SJSA1 (cell line): ENCODE data around the gene NFX1. TPM values are rescaled to one million over a fixed set of nuclear protein-coding genes. Genes with fewer than 3 reads are reported as not detected.
"Not testable (repeated sequence)": the region's sequence is repeated elsewhere in the genome, so short reads cannot be mapped to it uniquely, and the experiment has no call there.

ENCODE experiments used
- DNase-seq, 2 experiments: peaks; one replicate each; pipeline ENCODE4 v3.0.0-alpha.2; 2015 to 2020; ENCODE audit warnings: low spot score in 2 of 2, low read depth in 1 of 2
- H3K27ac ChIP-seq: fragments of 250-450 bp; sonication (Bioruptor Pico); 2 replicates; pipeline ENCODE4 v1.5.1; 2020; ENCODE audit warnings: mild to moderate bottlenecking, moderate library complexity
- H3K27me3 ChIP-seq: fragments of 250-450 bp; sonication (Bioruptor Pico); replicated peaks from 2 replicates; pipeline ENCODE4 v1.5.1; 2020; ENCODE audit warnings: mild to moderate bottlenecking, moderate library complexity
- H3K36me3 ChIP-seq: fragments of 250-450 bp; sonication (Bioruptor Pico); 2 replicates; pipeline ENCODE4 v1.5.1; 2020; ENCODE audit warnings: mild to moderate bottlenecking
- H3K4me1 ChIP-seq: fragments of 250-450 bp; sonication (Bioruptor Pico); replicated peaks from 2 replicates; pipeline ENCODE4 v1.6.1; 2021; ENCODE audit warnings: mild to moderate bottlenecking
- H3K4me3 ChIP-seq: fragments of 250-450 bp; sonication (Bioruptor Pico); 2 replicates; pipeline ENCODE4 v1.5.1; 2020; ENCODE audit warnings: mild to moderate bottlenecking
- H3K9me3 ChIP-seq: fragments of 250-450 bp; sonication (Bioruptor Pico); replicated peaks from 2 replicates; pipeline ENCODE4 v1.5.1; 2020; ENCODE audit warnings: mild to moderate bottlenecking
- total RNA-seq: library from RNA; depleted of rRNA; stranded (reverse); fragments of >200 nt; shearing (Covaris generic); gene quantifications from 2 replicates; pipeline ENCODE4 v1.2.3, GENCODE V29; 2014

Gene NFX1
- total RNA-seq, 1 experiment from 2014 or later, result 10.3 TPM

GRCh38 chr9:33383396-33383795, 93.1 kb downstream of the NFX1 start:
- not testable (repeated sequence) for H3K9me3 ChIP-seq, H3K27ac ChIP-seq

GRCh38 chr9:33385536-33385935, 95.2 kb downstream of the NFX1 start:
- H3K9me3 ChIP-seq, H3K27ac ChIP-seq, H3K36me3 ChIP-seq: not testable (repeated sequence)

More at GRCh38 chr9:33383396-33383795, 93.1 kb downstream of the NFX1 start:
- H3K36me3 ChIP-seq, H3K27me3 ChIP-seq, H3K4me3 ChIP-seq, DNase-seq, H3K4me1 ChIP-seq: not testable (repeated sequence)

GRCh38 chr9:33385979-33386640, 95.8 kb downstream of the NFX1 start:
- not testable (repeated sequence) for H3K9me3 ChIP-seq, H3K27me3 ChIP-seq, H3K4me1 ChIP-seq, DNase-seq, H3K36me3 ChIP-seq, H3K4me3 ChIP-seq, H3K27ac ChIP-seq

More at GRCh38 chr9:33385536-33385935, 95.2 kb downstream of the NFX1 start:
- not testable (repeated sequence) for H3K4me1 ChIP-seq, H3K4me3 ChIP-seq, DNase-seq, H3K27me3 ChIP-seq

- H3K4me3 ChIP-seq, H3K27ac ChIP-seq, H3K9me3 ChIP-seq, H3K36me3 ChIP-seq, H3K27me3 ChIP-seq, DNase-seq, H3K4me1 ChIP-seq: not testable (repeated sequence)
These were observed 96.3 kb downstream of the NFX1 start for GRCh38 chr9:33386641-33386996.

- not testable (repeated sequence) for H3K4me3 ChIP-seq, H3K27me3 ChIP-seq, H3K4me1 ChIP-seq, H3K36me3 ChIP-seq, DNase-seq, H3K27ac ChIP-seq, H3K9me3 ChIP-seq
These were observed 96.7 kb downstream of the NFX1 start for GRCh38 chr9:33386998-33387397.

- H3K4me3 ChIP-seq, result no peak overlapping the region
- no peak overlapping the region for H3K27ac ChIP-seq
- peaks cover 6% of the 10 kb centered on the region; the same call in 1 of the 2 replicates for H3K4me1 ChIP-seq
- H3K27me3 ChIP-seq, result no peaks in the 10 kb centered on the region
- no peak for DNase-seq
- no peaks in the 10 kb centered on the region for H3K36me3 ChIP-seq
- H3K9me3 ChIP-seq, result no peaks in the 10 kb centered on the region
These were observed 98.0 kb downstream of the NFX1 start for GRCh38 chr9:33388110-33388994.

- peak; percentile 57 to 62 for DNase-seq
- H3K27ac ChIP-seq, result peak overlapping the region; percentile 66; the same call in 1 of the 2 replicates
- not testable (repeated sequence) for H3K9me3 ChIP-seq, H3K36me3 ChIP-seq, H3K4me1 ChIP-seq, H3K4me3 ChIP-seq, H3K27me3 ChIP-seq
These were observed 100.9 kb downstream of the NFX1 start for GRCh38 chr9:33391111-33391771.

- not testable (repeated sequence) for H3K36me3 ChIP-seq, DNase-seq
These were observed 102.3 kb downstream of the NFX1 start for GRCh38 chr9:33392591-33393021.

GRCh38 chr9:33393581-33393980, 103.3 kb downstream of the NFX1 start:
- H3K4me3 ChIP-seq, result no peak overlapping the region
- H3K27me3 ChIP-seq, result no peaks in the 10 kb centered on the region
- DNase-seq, result no peak
- no peak overlapping the region for H3K27ac ChIP-seq
- H3K9me3 ChIP-seq, result no peaks in the 10 kb centered on the region
- peaks cover 6% of the 10 kb centered on the region; the same call in 1 of the 2 replicates for H3K4me1 ChIP-seq
- no peaks in the 10 kb centered on the region for H3K36me3 ChIP-seq

More at GRCh38 chr9:33392591-33393021, 102.3 kb downstream of the NFX1 start:
- not testable (repeated sequence) for H3K27me3 ChIP-seq, H3K4me1 ChIP-seq, H3K9me3 ChIP-seq, H3K4me3 ChIP-seq, H3K27ac ChIP-seq

GRCh38 chr9:33393986-33394385, 103.7 kb downstream of the NFX1 start:
- not testable (repeated sequence) for H3K4me3 ChIP-seq, DNase-seq, H3K9me3 ChIP-seq, H3K27ac ChIP-seq, H3K4me1 ChIP-seq, H3K36me3 ChIP-seq, H3K27me3 ChIP-seq

- H3K27ac ChIP-seq, H3K9me3 ChIP-seq, H3K36me3 ChIP-seq, H3K4me3 ChIP-seq, H3K4me1 ChIP-seq, H3K27me3 ChIP-seq, DNase-seq: not testable (repeated sequence)
These were observed 105.0 kb downstream of the NFX1 start for GRCh38 chr9:33395159-33395879.

- DNase-seq, H3K4me3 ChIP-seq, H3K9me3 ChIP-seq, H3K36me3 ChIP-seq, H3K4me1 ChIP-seq, H3K27me3 ChIP-seq, H3K27ac ChIP-seq: not testable (repeated sequence)
These were observed 107.5 kb downstream of the NFX1 start for GRCh38 chr9:33397801-33398200.

GRCh38 chr9:33399047-33399446, 108.7 kb downstream of the NFX1 start:
- not testable (repeated sequence) for H3K4me3 ChIP-seq, H3K27me3 ChIP-seq, H3K9me3 ChIP-seq, DNase-seq, H3K36me3 ChIP-seq, H3K27ac ChIP-seq, H3K4me1 ChIP-seq
